Psoas muscle (tissue), 8 donors: ENCODE data around the gene SRGAP3. TPM values are rescaled to one million over a fixed set of nuclear protein-coding genes. Genes with fewer than 3 reads are reported as not detected.
A peak's percentile ranks its signal among the peaks of the same experiment; 100 is the strongest.

Experiments
- ATAC-seq, 4 donors: fragments of 200-7000 bp; cut with Tn5 transposase; one replicate each; pipeline ENCODE4 v1.9.1; 2020; ENCODE audit warnings: moderate library complexity in 3 of 4, mild to moderate bottlenecking in 2 of 4
- DNase-seq, 2 donors: peaks; one replicate each; pipeline ENCODE4 v3.0.0-alpha.2; 2020
- H3K27ac ChIP-seq: fragments of 200-600 bp; one replicate; pipeline ENCODE4 v1.8.0; 2022
- H3K27me3 ChIP-seq, 3 donors: fragments of 200-600 bp in 1 of 3; one replicate each; pipeline versions ENCODE4 v1.6.1 to v1.8.0; 2013 to 2022; ENCODE audit warnings: low read length in 2 of 3, mild to moderate bottlenecking in 2 of 3, moderate library complexity in 1 of 3; ENCODE audit not compliant: insufficient read depth in 3 of 3
- H3K36me3 ChIP-seq, 2 donors: fragments of 200-600 bp in 1 of 2; one replicate each; pipeline versions ENCODE4 v1.6.1 to v1.8.0; 2013 to 2022; ENCODE audit warnings: low read depth in 1 of 2, mild to moderate bottlenecking in 1 of 2, moderate library complexity in 1 of 2; ENCODE audit not compliant: insufficient read depth in 1 of 2
- H3K4me1 ChIP-seq: fragments of 200-600 bp; one replicate; pipeline ENCODE4 v1.8.0; 2022
- H3K4me3 ChIP-seq: fragments of 200-600 bp; one replicate; pipeline ENCODE4 v1.8.0; 2022; ENCODE audit warnings: mild to moderate bottlenecking
- H3K9me3 ChIP-seq: fragments of 200-600 bp; one replicate; pipeline ENCODE4 v1.8.0; 2022
- WGBS, 3 donors: extraction: QIAGEN DNeasy Blood & Tissue Kit; methylation state at CpG; one replicate each; pipeline versions ENCODE4 v1.1.6 to v1.1.7; 2013; 5-methylcytosine and 5-hydroxymethylcytosine counted together
- intact Hi-C, 2 donors: fragments of 100-400 bp; cut with DNase I; formaldehyde crosslinking; loops; one replicate each; pipeline versions ENCODE4 v1.11.0 to v1.14.2; 2022
- polyA plus RNA-seq, 3 donors: library from polyadenylated mRNA; stranded (reverse); fragments of 200-250 nt; gene quantifications; one replicate each; pipeline ENCODE4 v1.2.3, GENCODE V29; 2013
- total RNA-seq, 4 donors: library from RNA; stranded (reverse); fragmentation: NEBNext Ultra II Directional in 2 of 4; extraction: Animal tissue kit (Norgen Biotek cat#: 25700) in 2 of 4; gene quantifications; one replicate each; pipeline versions ENCODE4 v1.2.1 to v1.2.4, GENCODE V29; 2021 to 2023
- TF ChIP-seq, protein P1 (sequence below): fragments of 200-600 bp; IDR thresholded peaks from one replicate; pipeline ENCODE4 v1.8.0; 2022; ENCODE audit warnings: antibody characterized with exemption
- donor health status: healthy with polysubstance abuse.
- donor health status: DM: no; HTN: no; CAD: no; lungs with moderate emphysema.
- donor health status: Bipolar disorder and iron deficiency.
- donor health status: healthy.
- donor health status: DM: yes; HTN: yes; CAD: no.
- donor health status: DM: no; HTN: no; CAD: no.
- donor health status: DM: no; HTN: no; CAD: no.
- donor health status: DM: yes; HTN: yes; CAD: no.

The SRGAP3 gene
- total and polyA plus RNA-seq, 7 donors: 0.77 to 7.6 (median 1.9) TPM

DNA sequence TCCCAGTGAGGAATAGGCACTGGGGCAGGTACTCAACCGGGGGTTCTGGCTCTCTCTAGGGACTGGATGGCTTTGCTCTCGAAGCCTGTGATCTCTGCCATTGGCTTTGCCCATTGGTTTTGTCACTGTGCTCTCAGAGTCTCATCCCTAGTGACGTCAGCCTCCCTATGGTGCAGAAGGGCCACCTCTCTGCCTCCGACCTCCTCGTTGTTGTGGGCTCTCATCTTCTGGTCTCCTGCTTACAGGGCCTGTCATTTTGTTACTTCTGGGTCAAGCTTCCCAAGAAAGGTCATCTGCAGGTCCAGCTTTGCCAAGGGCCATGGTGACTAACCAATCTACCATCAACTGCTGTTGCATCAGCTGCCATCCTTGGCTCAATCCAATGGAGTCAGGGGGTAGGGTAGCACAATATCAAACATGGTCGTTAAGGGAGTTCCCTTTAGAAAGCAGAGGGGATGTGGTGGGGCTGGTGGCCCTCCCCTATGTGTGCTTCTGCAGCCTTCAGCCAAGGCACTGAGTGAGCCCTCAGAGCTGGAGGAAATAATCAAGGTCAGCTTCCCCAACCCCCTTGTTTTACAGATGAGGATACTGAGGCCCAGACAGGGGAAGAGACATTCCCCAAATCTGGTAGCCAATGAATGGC, 272.8 kb downstream of the SRGAP3 start:
- Histone ChIP-seq H3K4me1 (no peaks in the 10 kb centered on the region), H3K27me3 (peaks cover 0 to 9% (median 6%) of the 10 kb centered on the region in 3 donors), H3K27ac (no peak overlapping the region), H3K9me3 (peaks cover 8% of the 10 kb centered on the region), H3K4me3 (no peak overlapping the region), H3K36me3 (no peaks in the 10 kb centered on the region)
- no peak for ATAC-seq
- intact Hi-C loops: no loop called here
- 77 to 83% (median 80%) methylated on average over 6 of the region's 6 CpGs for WGBS, 3 donors
- DNase-seq: no peak
- TF ChIP-seq, protein P1, sequence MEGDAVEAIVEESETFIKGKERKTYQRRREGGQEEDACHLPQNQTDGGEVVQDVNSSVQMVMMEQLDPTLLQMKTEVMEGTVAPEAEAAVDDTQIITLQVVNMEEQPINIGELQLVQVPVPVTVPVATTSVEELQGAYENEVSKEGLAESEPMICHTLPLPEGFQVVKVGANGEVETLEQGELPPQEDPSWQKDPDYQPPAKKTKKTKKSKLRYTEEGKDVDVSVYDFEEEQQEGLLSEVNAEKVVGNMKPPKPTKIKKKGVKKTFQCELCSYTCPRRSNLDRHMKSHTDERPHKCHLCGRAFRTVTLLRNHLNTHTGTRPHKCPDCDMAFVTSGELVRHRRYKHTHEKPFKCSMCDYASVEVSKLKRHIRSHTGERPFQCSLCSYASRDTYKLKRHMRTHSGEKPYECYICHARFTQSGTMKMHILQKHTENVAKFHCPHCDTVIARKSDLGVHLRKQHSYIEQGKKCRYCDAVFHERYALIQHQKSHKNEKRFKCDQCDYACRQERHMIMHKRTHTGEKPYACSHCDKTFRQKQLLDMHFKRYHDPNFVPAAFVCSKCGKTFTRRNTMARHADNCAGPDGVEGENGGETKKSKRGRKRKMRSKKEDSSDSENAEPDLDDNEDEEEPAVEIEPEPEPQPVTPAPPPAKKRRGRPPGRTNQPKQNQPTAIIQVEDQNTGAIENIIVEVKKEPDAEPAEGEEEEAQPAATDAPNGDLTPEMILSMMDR: no peak

DNA sequence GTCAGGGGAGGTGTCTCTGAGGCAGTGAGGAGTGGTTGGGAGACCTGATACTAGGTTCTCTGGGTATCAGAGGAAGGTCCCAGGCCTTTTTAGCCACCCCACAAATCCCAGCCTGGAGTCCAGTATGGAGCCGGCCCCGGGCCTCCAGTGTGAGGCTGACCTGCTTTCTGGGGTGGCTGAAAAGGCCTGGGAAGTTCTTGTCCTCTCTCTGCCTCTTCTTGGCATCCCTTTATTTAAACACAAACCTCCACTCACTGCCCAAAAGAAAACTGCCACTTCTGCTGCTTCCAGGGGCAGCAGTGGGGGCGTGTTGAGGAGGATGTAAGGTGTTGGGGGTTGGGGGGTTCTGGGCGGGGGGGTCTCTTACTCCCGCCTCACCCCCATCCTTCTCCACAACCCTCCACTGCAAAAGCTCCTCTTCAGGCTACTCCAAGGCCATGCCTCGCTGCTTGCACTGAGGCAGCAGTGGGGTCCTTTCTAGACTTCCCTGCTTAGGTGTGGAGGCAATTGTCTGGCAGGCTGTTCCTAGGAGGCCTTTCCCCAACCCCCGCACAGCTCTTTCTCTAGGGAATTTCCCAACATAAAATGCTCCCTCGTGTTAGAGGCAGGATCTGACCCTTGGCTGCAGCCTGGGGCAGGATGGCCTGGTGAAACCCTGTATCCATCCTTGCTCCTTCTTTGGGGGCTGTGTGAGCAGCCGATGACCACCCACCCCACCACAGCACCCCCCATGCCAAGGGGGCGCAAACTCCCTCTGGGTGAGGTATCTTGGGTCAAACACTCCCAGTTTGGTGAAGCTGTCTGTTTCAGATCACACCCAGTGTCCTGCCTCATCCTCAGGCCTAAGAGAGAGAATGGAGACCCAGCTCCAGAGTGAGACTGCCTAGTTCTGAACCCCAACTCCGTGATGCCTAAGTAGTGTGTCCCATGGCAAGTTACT, 274.1 kb downstream of the SRGAP3 start:
- TF ChIP-seq, protein P1: no peak
- DNase-seq (no peak), ATAC-seq (no peak)
- 79 to 82% (median 80%) methylated on average over 11 of the region's 11 CpGs for WGBS, 3 donors
- no peak overlapping the region for H3K27ac ChIP-seq
- H3K9me3 ChIP-seq: peaks cover 8% of the 10 kb centered on the region
- intact Hi-C loops: no loop called here
- no peaks in the 10 kb centered on the region for H3K36me3 ChIP-seq
- H3K4me3 ChIP-seq: no peak overlapping the region
- H3K4me1 ChIP-seq: no peaks in the 10 kb centered on the region
- peaks cover 0 to 4% (median 4%) of the 10 kb centered on the region in 3 donors for H3K27me3 ChIP-seq

DNA sequence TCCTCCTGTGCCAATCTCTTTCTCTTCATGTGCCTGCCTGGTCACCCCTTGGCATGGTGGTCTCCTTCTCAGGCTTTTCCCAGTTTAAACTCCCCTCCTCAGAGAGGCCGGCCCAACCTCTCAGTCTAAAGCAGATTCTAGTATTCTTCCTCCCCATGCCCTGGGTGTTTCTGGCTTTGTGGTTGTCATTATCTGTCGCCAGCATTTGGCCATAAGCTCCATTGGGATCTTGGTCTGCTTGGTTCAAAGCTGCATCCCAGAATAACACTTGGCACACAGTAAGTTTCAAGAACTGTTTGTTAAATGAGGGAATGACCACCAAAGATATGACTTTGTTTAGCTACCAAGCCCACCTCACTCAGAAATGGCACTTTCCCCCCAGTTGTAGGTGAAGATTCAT, 275.0 kb downstream of the SRGAP3 start:
- WGBS, 3 donors: 76 to 93% (median 84%) methylated on average over 2 of the region's 2 CpGs
- intact Hi-C loops: loop anchor here in 1 of 2 donors (5.0 kb wide), 1 partner anchor 93 kb away; no protein-coding TSS in a partner anchor
- no peaks in the 10 kb centered on the region for H3K4me1 ChIP-seq

DNA sequence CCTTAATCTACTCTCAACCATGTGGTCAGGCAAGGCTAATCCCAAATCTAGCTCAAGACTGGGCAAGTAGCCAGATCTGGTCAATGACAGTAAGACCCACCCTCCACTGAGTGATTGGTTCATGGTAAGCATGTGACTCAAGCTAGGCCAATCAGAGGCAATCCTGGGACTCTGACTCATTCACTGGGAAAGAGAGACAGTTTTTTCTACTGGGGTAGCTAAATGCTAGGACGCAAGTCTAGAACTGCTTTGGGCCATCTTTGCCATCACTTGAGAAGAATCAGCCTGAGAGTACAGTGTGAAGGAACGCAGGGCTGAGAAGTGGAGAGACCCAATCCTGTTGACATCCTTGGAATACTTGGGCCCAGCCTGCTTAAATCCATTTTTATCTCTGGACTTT, 276.8 kb downstream of the SRGAP3 start:
- H3K27me3 ChIP-seq: peaks cover 0 to 4% (median 3%) of the 10 kb centered on the region in 3 donors
- H3K9me3 ChIP-seq: no peaks in the 10 kb centered on the region
- ATAC-seq (peak in 3 of 4 donors; percentile 38 to 60 (median 50)), DNase-seq (no peak)
- TF ChIP-seq, protein P1: no peak
- H3K4me1 ChIP-seq: no peaks in the 10 kb centered on the region
- 86 to 100% (median 92%) methylated on average over 2 of the region's 2 CpGs for WGBS, 3 donors
- no peaks in the 10 kb centered on the region for H3K36me3 ChIP-seq
- no peak overlapping the region for H3K4me3 ChIP-seq
- no peak overlapping the region for H3K27ac ChIP-seq
- intact Hi-C loops: loop anchor here in 1 of 2 donors (5.0 kb wide), 1 partner anchor 95 kb away; no protein-coding TSS in a partner anchor

More for the DNA sequence above, 275.0 kb downstream of the SRGAP3 start:
- DNase-seq: no peak
- TF ChIP-seq, protein P1: no peak
- peaks cover 0 to 3% (median 0%) of the 10 kb centered on the region in 3 donors for H3K27me3 ChIP-seq
- no peaks in the 10 kb centered on the region for H3K36me3 ChIP-seq
- H3K27ac ChIP-seq: no peak overlapping the region
- no peak for ATAC-seq
- peaks cover 7% of the 10 kb centered on the region for H3K9me3 ChIP-seq
- no peak overlapping the region for H3K4me3 ChIP-seq
